ENCODE measurements around the gene SPI1. TPM values are rescaled to one million over a fixed set of nuclear protein-coding genes. Genes with fewer than 3 reads are reported as not detected.
A peak's percentile ranks its signal among the peaks of the same experiment; 100 is the strongest.

The SPI1 gene
- total RNA-seq, 1 donor from 2014 or later, result 11.2 TPM

DNA sequence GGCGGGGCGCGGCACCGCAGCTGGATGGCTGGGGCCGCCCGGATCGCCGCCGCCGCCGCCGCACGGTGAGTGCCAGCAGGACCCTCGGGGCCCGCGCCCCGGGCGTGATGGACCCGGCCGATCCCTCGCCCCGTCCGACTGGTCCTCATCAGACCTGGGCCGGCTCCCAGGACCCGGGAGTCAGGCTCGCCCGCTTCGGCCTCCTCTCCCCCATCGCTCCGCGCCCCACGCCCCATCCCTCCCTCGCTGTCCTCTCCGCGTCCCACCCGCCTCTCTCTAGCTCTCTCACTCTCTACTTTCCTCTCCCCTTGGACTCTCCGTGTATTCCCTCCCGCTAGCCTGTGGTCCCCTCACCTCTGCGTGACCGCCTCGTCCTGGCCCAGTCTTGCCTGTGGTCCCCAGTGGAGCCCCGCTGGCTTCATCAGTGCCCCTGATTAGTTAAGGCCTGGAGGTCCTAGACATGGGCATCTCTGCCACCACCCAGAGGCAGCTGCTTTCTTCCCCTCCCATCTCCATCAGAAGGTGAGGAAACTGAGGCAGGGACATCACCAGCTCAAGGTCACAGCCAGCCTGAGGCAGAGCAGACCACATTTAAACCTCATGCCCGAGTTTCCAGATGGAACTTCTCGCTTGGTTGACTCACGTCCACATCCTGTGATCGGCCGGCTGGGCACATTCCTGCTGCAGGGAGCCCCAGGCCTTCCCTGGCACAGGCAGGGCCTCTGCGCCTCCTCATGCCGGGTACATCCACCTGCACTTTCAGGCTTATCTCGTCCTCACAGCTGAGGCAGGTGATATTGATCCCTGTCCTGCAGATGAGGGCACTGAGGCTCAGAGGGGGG, 30.5 kb upstream of the SPI1 start:
- intact Hi-C loops (cut with micrococcal nuclease), result no loop called here
- DNase-seq (peak; percentile 57), ATAC-seq (peak; percentile 1)

DNA sequence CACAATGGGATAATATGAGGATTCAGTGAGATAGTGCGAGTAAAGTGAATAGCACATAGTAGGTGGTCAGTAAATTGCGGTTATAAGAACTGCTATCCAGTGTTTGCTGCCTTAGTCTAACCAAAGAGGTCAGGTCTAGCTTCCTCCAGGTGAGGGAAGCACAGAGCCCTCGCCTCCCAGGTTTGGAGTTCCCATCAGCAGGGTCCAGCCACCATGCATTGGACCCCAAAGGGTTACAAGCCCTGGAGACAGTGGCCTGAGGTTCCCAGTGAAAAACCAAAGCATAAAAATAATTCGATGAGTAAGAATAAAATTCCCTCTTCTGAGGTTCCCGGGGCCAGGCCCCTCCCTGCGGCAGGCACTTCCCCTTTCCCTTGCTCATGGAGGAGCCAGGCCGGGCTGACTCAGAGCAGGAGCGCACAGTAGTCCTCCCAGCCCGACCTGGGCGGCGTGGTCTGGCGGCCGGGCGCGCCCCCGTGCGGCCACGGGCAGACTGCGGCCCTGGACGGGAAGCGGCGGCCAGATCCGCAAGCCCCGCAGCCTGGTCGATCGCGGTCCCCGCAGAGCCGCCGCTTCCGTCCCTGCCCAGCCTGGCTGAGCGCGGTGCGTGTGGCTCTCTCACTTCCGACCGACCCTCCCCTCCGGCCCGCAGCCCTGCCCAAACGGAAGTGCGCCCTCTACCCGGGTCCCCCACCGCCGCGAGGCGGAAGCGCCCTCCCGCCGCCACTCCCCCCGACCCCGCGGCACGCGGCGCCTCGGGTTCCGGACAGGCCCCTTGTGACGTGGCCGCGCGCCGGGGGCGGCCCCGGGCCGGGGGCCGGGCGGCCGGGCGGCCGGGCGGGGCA, 29.6 kb upstream of the SPI1 start, which contains the start of gene SLC39A13:
SLC39A13 (plus strand) TSS at position 845 of the 845 bp plus-strand sequence. CDS start 1,505 bp downstream, outside the sequence.
- DNase-seq (peak; percentile 96), ATAC-seq (peak; percentile 90)
- intact Hi-C loops (cut with micrococcal nuclease), result no loop called here

DNA sequence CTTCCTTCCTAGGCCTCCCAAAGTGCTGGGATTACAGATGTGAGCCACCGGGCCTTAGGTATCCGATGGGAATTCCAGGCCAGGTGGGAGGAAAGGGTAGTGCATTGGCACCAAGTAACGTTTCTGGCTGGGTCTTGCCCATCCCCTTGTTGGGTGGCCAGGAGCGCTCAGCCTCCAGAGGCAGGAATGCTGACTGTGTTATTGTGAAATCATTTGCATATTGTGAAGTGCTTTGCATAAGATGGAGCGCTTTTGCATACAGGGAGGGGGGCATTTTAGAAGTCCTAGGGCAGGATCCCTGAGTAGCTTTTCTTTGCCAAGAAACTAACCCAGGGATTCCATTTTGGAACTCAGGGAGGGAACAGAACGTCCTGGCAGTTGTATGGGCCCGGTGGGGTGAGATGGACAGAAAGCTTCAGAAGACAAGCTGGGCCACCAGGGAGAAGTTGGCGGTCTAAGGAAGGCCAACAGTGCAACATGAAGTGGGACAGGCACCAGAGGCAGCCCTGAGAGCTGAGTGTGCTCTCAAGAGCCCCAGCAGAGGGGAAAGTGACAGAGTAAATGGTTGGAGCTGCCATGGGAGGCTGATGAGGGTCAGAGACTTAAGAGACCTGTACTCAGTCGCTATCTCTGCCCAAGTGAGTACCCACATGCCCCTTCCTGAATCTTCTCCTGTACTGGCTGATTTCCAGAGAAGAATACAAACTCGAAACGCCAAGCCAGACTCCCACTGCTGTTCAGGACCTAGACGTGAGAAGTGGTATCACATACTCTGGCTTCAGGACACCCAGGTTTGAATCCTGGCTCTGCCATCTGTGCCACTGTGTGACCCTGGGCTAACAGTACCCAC, 28.8 kb upstream of the SPI1 start:
- ATAC-seq, result no peak
- intact Hi-C loops (cut with micrococcal nuclease), result no loop called here
- DNase-seq, result no peak

DNA sequence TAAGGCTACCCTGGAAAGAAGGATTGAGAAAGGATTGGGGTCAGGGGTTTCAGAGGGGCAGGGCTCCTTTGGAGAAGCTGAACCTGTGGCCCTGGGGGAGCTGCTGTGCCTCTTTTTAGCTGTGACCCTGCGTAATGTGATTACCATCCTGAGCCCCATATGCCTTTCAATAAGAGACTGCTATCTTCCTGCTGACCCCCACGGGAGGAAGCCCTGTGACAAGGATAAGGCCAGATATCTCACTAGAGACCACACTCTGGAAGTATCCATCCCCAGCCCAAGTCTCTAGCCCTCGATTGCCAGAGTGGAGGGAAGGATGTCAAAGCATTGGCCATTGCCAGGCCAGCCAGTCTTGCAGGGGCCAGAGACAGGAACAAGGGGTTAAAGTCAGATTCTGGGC, 25.2 kb upstream of the SPI1 start:
- DNase-seq, result no peak
- no peak for ATAC-seq
- intact Hi-C loops (cut with micrococcal nuclease), result no loop called here

DNA sequence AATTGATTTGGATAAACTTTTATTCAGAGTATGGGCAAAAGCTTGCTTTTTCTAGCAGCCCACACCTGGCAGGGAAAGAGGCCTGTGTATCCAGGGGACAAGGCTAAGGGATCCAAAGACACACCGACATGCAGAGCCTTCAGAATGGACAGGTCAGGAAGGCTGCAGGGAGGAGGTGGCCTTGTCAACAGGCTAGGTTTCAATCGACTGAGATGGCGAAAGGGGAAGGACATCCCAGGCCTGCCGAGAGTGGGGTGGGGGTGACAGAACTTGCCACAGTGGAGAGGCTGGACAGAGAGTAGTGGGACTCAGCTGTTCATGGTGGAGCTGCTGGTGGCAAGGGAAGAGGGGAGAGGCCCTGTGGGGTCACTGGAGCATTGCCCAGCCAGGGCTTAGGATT, 24.8 kb upstream of the SPI1 start:
- DNase-seq, result no peak
- intact Hi-C loops (cut with micrococcal nuclease), result no loop called here
- ATAC-seq, result no peak

DNA sequence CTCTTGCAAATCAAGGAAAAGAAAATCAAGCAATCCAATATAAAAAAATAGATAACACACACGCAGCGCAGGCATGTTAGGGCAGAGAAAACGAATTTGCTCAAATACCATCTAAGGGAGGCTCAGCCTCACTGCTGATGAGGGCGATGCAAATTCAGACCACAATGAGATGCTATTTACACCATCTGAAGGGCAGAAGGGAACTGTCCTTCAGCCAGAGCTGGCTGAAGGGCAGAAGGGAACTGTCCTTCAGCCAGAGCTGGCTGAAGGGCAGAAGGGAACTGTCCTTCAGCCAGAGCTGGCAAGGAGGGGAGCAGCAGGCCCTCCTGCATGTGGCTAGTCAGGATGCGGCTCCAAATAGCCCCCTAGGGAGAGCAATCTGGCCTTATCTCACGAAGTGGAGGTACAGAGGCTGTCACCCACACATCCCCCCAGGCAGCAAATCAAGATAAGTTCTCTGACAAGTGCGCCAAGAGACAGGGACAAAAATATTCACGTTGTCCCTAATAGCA, 22.5 kb upstream of the SPI1 start:
- intact Hi-C loops (cut with micrococcal nuclease), result no loop called here
- peak; percentile 55 for DNase-seq
- peak; percentile 92 for ATAC-seq

DNA sequence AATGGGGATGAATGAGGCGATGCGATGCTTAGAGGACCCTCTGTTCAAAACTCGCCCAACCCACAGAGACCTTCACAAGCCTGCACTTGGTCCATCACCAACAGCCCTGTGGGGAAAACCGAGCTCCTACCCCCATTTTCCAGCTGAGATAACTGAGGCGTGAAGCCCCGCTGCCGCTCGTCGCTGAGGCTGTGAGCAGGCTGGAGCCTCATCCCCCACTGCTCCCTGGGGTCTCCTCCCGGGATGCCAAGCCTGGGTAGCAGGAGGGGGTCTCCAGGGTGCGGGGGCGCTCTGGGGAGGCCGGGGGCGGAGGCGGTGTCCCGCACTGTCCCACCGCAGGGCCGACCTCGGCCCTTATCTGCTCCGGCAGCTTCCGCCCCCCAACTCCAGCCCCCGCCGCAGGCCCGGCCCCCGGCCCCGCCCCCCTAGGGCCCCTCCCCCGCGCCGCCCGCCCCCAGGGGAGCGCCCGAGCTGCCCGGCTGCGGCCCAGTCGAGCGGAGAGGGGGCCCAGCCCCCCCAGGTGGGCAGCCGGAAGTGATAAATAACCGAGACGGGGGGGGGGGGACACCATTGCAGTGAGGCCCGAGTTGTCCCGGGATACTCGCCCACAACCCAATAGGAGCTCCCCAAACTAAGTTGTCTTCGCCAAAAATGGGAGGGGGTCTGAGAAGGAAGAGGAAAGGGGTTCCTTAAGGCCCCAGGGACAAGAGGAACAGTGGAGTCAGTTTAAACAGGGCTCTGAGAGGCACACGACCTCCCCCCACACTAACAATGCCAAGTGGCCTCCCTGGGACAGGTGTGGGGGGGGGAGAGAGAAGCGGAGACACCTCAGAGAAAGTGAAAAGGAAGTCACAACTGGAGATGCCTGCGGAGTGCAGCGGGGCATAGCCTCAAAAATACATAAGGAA, 21.8 kb upstream of the SPI1 start:
- DNase-seq (peak; percentile 65), ATAC-seq (peak; percentile 80)
- intact Hi-C loops (cut with micrococcal nuclease), result no loop called here

DNA sequence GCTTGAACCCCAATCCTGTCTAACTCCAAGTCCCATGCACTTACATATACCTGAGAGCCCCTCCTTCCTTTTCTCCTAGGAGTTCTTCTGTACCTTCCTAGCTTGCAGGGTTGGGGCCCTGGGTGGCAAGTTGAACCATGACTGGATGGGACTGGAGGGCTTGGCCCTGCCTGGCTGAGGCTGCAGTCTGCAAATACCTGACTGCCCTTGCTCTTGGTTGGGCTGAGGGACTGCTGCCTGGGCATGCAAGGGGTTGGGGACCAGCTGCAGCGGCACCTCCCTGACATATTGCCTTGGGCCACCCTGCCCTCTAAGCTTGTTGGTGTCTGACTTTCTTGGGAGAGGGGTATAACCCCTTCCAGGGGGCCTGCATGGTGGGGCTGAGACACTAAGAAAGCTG, 20.2 kb upstream of the SPI1 start:
- ATAC-seq (no peak), DNase-seq (no peak)
- intact Hi-C loops (cut with micrococcal nuclease), result no loop called here

DNA sequence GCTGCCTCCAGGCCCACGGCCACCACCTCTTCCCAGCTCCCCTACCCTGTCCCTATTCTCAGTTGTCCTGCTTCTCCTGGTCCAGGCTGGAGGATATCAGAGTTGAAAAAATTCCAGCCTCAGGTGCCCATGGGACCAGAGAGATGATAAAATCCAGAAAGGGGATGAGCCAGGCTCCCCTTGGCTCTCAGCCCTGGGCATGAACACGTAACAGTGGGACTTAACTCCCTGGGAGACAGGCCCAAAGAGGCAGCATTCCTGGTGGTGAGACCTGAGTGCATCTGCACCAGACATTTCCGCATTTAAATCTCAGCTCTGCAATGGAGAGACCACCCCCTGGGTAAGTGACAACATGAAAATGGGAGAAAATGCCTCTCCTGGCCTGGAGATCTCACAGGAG, 19.7 kb upstream of the SPI1 start:
- no peak for ATAC-seq
- DNase-seq, result no peak
- intact Hi-C loops (cut with micrococcal nuclease), result no loop called here

DNA sequence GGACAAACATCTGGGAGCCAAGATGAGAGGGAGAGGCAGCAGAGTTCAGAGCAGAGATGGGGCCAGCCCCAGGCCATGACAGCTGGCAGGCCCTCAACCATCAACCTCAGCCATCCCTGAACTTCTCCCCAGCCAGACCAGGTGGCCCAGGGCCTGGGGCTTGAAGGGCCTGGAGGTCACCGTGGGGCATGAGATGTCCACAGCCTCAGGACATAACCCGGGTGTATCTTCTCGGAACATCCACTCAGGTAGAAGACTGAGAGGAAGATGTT, 17.6 kb upstream of the SPI1 start:
- no peak for DNase-seq
- no peak for ATAC-seq
- intact Hi-C loops (cut with micrococcal nuclease), result no loop called here

DNA sequence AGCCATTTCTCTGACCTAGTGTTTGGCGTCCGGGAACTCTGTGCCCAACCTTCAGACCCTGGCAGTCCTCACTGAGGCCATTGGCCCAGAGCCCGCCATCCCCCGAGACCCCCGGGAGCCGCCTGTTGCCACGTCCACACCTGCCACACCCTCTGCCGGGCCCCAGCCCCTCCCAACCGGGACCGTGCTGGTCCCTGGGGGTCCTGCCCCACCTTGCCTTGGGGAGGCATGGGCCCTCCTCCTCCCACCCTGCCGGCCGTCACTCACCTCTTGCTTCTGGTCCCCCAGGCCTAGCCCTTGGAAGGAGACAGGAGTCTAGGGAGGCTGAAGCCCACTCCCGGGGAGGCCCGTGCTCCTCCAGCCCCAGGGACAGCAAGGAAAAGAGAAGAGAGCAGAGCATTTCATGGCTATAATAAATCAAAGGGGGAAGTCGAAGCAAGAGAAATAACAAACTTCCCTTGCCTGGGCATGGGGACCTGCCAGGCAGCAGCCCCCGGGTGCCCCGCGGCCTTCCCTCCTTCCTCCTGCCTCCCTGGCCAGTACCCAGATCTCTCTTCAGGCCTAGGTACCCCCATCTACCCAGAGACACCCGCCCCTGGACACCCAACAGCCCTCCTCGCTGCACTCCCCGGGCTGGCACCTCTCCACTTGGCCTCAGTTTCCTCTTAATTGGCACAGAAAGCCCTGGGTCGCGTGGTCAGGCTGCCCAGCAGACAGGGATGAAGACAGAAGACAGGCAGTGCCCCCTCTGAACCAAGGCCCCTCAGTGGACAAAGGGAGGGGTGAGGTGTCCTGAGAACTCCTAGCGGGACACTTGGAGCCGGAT, 17.1 kb upstream of the SPI1 start:
- intact Hi-C loops (cut with micrococcal nuclease), result no loop called here
- DNase-seq (no peak), ATAC-seq (no peak)

DNA sequence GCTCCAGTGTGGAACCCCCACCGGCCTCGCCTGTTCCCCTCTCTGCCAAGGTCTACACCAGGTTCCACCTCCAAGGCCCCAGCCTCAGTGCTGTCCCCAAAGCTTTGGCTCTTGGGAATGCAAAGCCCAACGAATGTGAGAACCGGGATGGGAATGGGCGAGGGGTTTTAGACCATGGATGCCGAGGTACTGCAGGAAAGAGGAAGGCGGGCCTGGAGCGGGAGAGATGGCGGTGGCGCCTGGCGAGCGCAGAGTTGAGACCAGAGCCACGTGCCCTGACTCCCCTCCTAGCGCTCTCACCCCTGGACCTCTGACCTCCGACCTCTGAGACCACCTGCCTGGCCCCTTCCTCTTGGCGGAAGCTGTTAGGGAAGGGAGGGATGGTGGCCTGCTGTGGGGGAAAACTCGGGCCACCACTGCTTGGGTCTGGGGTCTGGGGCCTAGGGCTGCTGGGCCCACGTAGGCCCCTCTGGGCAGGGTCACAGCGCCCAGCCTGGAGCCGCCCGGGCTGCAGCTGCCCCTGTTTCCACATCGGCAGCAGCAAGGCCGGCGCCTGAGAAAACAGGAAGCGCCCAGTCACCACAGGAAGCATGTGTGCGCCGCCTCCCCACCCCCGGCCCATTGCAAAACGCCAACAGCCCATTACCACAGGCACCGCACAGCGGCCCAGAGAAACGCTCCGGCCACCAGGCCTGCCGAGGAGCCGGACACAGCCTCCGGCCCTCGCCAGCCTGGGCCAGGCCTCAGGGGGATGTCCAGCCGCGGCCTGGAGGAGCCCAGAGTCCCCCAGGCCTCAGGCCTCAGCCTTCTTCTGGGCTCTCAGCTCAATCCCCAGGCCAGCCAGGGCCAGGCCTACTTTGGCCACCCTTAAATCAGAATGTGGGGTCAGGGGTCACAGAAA, 16.2 kb upstream of the SPI1 start:
- ATAC-seq (peak; percentile 57), DNase-seq (peak; percentile 77)
- intact Hi-C loops (cut with micrococcal nuclease), result no loop called here

DNA sequence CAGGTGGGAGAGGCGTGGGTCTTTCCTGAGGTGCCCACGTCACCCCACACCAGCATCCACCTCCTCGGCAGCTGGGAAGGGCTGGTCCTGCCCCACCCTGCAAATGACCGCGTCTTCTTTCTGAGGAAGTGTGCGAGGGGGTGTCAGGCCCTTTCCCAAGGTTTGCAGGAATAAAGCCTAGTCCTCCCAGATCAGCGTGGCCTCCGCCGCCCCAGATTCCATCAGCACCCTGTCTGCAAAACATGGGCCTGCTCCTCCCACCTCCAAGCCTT, 15.6 kb upstream of the SPI1 start:
- no peak for DNase-seq
- peak; percentile 42 for ATAC-seq
- intact Hi-C loops (cut with micrococcal nuclease), result no loop called here

DNA sequence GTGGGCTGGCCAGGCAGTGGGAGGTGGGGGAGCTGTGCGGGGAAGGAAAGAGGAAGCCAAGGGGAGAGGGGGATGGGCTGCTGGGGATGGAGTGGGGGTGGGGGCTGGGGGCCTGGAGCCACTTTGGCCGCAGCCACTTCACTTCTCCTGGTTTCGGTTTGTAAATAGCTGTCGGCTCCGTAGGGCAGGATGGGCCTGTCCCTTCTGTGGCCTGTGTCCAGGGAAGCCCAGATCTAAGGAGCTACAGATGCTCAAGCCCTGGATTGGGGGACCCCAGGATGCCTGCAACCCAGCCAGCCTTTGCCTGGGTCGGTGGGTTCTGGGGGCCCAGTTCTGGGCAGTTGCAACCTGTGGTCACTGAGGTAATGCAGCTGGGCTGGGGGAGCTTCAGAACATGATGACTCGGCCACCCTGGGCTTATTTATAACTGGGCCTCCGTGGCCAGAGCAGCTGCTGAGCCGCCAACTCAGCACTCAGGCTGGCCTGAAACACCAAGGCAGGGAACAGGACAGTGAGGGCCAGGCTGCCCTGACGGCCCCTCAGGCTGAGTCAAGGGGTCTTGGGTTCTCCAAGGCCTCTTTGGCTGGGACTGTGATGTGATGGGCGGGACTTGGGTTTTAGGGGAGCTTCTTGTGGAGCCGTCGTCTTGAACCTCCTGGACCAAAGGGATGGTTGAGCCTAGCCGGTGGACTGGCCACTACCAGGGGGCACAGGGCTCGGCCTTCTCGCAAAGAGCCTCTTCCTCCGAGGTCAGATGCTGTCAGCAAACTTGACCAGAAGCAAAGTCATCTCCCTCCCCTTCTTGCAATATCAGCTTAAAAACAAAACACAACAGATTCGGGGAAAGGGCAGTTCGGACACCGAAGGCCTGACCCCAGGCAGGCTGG, 15.1 kb upstream of the SPI1 start:
- DNase-seq (peak; percentile 61), ATAC-seq (peak; percentile 61)
- intact Hi-C loops (cut with micrococcal nuclease), result no loop called here

DNA sequence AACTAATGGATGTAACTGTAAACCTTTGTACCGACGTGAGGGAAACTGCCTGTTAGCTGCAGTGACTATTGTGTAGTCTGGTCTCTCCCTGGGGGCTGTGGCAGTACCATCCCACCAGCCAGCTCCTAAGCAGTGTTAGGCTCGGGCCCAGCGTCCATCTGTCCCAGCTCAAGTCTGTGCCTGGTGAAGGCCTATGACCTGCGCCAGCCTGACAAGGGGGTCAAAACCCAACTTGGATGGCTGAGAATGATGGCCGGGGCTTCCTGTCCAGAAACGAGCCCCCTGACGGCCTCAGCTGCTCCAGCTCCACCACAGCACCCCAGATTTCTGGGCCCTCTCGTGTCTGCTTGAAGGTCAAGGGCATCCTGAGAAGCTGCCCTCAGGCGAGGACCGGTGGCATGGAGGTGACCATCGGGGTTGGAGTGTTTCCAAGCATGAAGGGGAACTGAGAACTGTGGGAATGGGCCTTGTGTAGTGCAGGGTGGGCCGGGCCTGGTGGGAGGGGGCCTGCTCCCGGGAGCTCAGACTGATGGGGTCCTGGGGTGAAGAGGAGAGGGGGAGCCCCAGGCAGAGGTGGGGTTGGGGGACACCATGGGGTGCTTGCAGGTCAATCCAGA, 14.3 kb upstream of the SPI1 start:
- ATAC-seq, result peak; percentile 5
- intact Hi-C loops (cut with micrococcal nuclease), result no loop called here
- DNase-seq, result no peak

All from left ventricle myocardium superior (tissue), 1 donor.